OCI-LY7 (cell line): ENCODE measurements around the gene METTL8.

Experiments
- CTCF ChIP-seq: fragments of 200-600 bp; sonication (generic); conservative IDR thresholded peaks from 2 replicates; pipeline ENCODE4 v1.5.1; 2014; ENCODE audit warnings: mild to moderate bottlenecking, antibody characterized with exemption, low read length, moderate library complexity, mixed read lengths
- EZH2phosphoT487 ChIP-seq: fragments of 200-600 bp; sonication (generic); IDR thresholded peaks from 2 replicates; pipeline ENCODE4 v1.6.1; 2018; ENCODE audit warnings: low read depth, borderline replicate concordance, mild to moderate bottlenecking, mixed run types, antibody characterized with exemption, low read length, moderate library complexity, mixed read lengths

- no peak for TF ChIP-seq EZH2phosphoT487
- TF ChIP-seq CTCF, result no peak
Measured at GRCh38 chr2:171267855-171268629, 165.7 kb downstream of the METTL8 start.
